Activated CD4-positive, alpha-beta T cell treated with anti-CD3 and anti-CD28 coated beads, Interleukin-2, amount 50 U/mL, for 1 hour (primary cell): ENCODE measurements around the gene AXIN1.
"Not testable (repeated sequence)": the region's sequence is repeated elsewhere in the genome, so short reads cannot be mapped to it uniquely, and the experiment has no call there.

Source experiments
- DNase-seq: peaks from one replicate; pipeline ENCODE4 v3.0.0-alpha.2; 2020

Gene AXIN1

DNA sequence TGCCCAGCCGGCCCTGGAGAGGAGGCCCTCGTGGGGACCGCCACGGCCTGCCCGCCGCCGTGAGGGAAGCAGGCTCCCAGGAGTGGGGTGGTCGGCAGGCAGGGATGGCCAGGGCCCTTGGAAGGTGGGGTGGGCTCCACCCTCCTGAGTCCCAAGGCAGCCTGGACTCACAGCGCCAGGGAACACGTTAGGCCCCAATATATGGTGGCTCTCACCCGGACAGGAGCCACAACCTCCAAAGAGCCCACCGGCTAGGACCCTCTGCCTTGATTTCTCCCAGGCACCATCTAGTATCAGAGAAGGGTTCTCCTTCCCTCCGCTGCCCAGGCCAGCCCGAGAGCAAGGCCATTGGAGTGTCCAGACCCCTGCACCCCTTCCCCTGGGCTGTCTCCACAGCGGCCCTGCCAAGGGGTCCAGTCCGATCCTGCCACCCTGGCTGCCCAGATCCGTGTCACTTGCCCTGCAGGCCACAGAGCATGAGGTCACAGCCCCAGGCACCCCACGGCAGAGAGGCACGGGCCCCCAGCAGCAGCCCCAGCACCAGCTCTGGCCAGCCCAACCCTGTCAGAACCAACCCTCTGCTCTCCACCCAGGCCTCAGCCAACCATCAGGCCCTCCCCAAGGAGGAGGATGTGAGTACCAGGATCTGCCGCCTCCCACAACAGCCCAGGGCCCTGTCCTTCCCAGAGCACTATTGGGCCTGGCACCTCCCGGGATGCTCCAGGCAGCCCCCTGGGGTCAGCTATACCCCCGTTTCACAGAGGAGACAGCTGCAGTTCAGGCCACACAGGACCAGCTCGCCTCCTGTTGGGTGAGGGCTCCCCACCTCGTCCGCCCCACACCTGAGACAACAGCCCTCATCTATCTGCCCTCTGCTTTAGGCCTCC lies 1.1 kb upstream of the AXIN1 start:
- no peak for DNase-seq

DNA sequence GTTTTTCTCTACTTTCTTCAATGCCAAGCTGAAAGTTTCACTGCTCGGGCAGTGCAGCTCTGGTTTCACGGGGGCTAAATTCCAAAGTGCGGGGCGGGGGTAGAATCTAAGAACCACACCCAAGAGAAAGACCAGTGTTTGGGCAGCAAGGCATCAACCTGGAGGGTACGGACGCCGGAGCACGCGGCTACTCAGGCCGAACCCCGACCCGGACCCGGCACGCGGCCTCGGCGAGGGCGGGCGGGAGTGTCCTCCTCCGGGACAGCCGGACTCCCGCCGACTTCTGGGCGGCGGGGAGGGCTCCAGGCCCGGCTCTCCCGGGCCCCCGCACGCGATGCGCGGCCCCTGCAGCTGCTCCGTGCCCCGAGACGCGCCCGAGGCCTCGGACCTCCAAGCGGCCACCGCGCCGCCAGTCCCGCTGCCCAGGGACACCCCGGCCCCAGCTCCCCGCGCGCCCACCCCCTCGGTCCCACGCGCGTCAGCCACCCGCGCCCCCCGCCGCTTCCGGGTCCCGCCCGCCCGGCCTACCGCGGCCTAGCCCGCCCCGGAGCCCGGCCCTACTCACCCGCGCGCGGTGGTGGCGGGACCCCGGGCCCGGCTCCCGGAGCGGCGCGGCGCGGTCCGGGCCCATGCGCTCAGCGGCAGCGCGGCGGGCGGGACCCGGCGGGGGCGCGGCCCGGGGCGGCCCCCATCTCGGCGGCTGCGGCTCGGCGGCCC lies 561 bp downstream of the AXIN1 start:
- DNase-seq = peak; percentile 26

GRCh38 chr16:350203-350602 lies 2.3 kb downstream of the AXIN1 start:
- DNase-seq = no peak

DNA sequence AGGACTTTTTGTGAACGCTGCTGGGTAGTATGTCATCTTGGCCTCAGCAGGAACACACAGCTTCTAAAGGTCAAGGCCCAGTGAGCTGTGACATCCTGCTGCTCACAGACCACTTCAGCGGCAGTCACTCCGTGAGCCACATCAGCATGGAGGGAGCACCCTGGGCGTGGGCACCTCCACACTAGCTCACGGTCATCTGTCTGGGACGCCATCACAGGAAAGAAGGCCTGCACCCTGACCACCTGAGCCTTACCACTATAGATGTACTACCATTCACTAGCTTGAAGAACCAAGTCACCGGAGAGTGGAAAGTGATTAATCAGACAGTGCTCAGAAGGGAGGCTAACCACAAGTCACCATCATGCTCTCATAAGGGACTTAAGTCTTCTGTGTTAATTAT lies 3.3 kb downstream of the AXIN1 start:
- DNase-seq = no peak

GRCh38 chr16:348495-348894 lies 4.0 kb downstream of the AXIN1 start:
- DNase-seq = not testable (repeated sequence)

DNA sequence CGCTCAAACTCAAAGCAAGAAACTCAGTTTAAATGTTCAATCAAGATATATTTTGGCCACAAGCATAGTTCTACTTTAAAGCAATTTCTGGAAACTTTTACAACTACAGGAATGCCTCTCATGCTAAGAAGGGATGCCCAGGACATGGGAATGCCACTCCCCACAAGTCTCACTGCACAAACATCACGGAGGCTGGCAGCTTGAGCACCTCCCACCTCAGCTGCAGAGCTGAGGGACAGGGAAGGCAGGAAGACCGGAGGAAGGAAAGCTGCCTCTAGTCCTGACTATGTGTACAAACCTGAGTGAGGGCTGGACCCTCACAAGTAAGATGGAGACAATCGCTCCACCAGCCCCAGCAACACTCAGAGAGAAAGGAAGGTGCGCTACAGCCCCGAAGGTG lies 5.3 kb downstream of the AXIN1 start:
- DNase-seq = no peak

DNA sequence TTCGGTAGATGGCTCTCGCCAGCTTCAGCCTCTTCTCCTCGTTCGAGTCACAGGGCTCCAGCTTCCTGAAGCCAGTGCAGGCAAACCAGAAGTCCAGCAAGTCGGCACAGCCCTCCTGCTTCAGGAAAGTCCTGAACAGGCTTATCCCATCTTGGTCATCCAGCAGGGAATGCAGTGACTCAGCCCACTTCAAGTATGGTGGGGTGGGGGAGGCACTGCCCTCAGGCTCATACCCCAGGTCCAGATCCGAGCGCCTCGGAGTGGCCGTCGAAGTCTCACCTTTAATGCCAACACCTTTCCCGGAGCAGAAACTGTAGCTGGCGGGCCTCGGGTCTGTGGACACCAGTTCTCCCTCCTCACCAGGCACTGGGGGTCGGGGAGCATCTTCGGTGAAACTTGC lies 5.9 kb downstream of the AXIN1 start:
- no peak for DNase-seq

DNA sequence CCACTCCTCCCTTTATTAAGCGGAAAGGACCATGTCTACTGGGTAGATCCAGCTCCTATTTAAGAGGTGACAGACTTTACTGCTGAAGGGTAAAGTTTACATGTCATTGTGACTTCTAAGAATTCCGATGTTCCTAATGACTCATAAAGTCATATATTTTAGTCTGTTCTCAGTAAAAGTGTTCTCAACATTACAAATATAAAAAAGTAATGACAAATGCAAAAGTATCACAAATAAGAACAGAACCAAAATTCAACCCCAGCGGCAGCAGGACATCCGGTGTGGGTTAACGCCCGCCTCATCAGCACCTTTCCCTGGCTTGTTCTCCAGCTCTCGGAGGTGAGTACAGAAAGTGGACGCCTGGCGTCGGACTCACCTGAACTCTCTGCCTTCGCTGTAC lies 6.8 kb downstream of the AXIN1 start:
- no peak for DNase-seq

- DNase-seq = no peak
Measured at GRCh38 chr16:342455-343213, 9.9 kb downstream of the AXIN1 start.

GRCh38 chr16:341974-342336 lies 10.6 kb downstream of the AXIN1 start:
- DNase-seq = not testable (repeated sequence)

GRCh38 chr16:341095-341973 lies 11.2 kb downstream of the AXIN1 start:
- DNase-seq = not testable (repeated sequence)

GRCh38 chr16:340370-341091 lies 12.0 kb downstream of the AXIN1 start:
- DNase-seq = no peak

GRCh38 chr16:339680-340079 lies 12.8 kb downstream of the AXIN1 start:
- no peak for DNase-seq

DNA sequence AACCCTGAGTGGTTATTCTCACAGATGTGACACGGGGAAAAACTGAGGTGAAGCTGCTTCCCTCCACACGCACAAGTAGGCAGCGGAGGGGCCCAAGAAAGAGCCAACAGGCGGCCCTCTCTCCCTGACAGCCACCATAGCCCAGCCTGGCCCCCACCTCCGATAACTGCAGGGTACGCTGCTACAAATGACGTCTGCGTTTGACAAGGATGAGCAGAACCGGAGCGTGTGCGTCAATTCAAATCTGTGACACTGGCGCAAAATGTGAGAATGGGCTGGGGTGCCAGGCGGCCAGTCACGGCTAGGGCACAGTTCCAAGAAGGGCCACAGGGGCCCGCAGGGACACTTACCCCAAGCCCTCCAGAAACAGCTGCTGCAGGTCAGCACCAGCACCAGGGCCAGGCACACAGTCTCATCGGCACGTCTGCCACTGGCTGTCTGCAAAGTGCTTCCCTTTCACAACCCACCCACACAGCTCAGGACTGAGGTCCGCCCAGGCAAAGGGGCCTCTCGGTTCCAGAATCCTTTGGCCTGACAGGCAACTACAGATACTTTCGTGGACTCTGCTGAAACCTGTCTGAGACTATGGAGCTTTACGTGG lies 14.4 kb downstream of the AXIN1 start:
- DNase-seq = no peak

- DNase-seq = no peak
Measured at GRCh38 chr16:337437-337836, 15.1 kb downstream of the AXIN1 start.

DNA sequence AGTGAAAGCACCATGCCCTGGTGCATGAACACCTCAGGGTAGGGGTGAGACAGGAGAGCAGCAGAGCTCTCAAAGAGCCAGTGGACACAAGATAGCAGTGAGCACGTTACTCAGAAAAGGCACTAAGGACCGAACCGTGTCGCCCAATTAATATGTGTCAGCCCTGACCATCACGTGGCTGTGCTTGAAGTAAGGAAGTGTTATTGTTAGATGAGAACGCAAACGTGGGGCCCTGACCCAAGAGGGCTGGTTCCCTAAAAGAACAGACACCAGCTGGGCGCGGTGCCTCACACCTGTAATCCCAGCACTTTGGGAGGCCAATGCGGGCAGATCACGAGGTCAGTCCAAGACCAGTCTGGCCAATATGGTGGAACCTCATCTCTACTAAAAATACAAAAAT lies 16.3 kb downstream of the AXIN1 start:
- DNase-seq = no peak

DNA sequence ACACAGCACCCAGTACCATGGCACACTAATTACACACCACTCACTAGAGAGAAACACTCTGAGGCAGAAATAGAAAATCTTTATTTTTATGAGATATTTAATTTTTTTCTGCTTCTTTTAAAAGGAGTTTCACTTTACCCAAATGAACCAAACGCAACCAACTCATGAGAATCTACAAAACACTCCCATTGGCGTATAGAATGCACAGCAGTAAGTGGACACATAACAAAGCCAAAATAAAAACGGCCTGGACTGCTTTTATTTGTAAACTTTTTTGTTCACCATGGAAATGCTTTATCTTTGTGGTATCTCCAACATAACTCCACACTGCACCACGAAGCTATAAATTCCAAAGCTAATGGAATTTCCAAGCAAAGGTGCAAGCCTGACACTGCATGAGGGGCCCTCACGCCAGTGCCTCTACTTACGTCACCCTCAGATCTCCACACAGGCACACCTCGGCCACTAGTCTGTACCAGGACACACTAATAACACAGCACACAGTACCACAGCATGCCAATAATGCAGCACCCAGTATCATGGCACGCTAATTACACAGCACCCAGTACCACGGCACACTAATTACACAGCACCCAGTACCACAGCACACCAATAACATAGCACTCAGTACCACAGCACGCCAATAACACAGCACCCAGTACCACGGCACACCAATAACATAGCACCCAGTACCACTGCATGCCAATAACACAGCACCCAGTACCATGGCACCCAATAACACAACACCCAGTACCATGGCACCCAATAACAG lies 17.5 kb downstream of the AXIN1 start:
- not testable (repeated sequence) for DNase-seq

- DNase-seq = not testable (repeated sequence)
Measured at GRCh38 chr16:334164-334832, 18.2 kb downstream of the AXIN1 start.

GRCh38 chr16:333406-334094 lies 19.0 kb downstream of the AXIN1 start:
- no peak for DNase-seq
